ENCODE measurements around the gene PCAT7.
"Not testable (repeated sequence)": the region's sequence is repeated elsewhere in the genome, so short reads cannot be mapped to it uniquely, and the experiment has no call there.

The PCAT7 gene

DNA sequence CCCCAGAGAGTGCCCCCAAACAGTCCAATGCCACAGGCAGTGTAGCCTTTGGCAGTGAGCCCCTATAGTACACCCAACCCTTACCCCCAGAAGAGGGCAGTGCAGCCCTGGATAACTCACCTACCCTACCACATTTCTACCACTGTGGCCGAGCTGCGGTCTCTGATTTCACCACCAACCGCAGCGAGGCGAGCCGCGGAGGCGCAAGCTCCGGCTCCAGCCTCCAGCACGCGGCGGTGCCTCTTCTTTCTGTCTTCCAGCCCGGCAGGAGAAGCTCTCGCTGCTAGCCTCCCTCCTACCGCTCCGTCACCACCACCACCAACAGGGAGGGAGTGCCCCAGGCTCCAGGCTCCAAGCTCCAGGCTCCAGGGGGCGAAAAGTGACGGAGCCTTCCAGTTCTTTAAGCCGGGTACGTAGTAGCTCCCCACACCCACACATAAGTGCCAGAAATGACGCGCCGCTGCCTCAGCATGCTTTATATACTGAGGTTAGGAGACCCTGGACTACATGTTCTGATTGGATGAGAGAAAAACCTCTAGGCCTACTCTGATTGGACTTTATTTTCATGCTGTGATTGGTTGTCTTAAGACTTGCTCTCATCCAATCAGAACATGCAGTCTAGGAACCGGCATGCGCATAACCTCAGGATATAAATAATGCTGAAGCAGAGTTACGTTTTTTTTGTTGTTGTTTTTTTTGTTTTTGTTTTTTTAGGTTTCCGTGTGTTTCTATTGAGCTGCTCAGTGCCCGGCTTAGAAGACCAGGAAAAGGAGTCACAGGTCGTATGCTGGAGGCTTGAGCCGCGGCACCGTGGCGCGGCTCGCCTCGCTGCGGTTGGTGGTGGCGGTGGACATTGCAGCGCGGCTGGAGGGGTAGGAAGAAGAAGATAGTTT, at the start of gene PCAT7:
TSS of gene PCAT7 (plus strand) at position 645 of the 893 bp plus-strand sequence.
- no peak for DNase-seq (ENCODE audit: low read depth in 2 of 2)

DNA sequence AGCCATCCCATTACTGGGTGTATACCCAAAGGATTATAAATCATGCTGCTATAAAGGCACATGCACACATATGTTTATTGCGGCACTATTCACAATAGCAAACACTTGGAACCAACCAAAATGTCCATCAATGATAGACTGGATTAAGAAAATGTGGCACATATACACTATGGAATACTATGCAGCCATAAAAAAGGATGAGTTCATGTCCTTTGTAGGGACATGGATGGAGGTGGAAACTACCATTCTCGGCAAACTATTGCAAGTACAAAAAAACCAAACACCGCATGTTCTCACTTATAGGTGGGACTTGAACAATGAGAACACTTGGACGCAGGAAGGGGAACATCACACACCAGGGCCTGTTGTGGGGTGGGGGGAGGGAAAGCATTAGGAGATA, 48.5 kb upstream of the PCAT7 start:
- not testable (repeated sequence) for DNase-seq (ENCODE audit: low read depth in 2 of 2)

DNA sequence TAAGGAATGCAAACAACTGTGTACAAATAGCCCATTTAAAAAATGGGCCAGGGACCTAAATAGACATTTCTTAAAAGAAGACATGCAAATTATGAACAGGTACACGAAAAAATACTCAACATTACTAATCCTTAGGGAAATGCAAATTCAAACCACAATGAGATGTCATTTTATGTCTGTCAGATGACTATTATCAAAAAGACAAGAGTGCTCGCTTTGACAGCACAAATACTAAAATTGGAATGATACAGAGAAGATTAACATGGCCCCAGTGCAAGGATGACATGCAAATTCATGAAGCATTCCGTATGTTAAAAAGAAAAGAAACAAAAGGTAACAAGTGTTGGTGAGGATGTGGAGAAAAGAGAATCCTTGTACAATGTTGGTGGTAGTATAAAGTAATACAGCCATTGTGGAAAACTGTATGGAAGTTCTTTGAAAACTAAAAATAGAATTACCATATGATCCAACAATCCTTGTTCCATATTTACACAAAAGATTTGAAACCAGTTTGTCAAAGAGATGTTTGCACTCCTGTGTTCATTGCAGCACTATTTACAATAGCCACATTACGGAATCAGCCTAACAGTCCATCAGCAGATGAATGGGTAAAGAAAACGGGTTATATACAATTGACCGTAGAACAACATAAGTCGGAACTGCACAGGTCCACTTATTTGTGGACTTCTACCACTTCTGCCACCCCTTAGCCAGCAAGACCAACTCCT, 47.2 kb upstream of the PCAT7 start:
- no peak for DNase-seq (ENCODE audit: low read depth in 2 of 2)

DNA sequence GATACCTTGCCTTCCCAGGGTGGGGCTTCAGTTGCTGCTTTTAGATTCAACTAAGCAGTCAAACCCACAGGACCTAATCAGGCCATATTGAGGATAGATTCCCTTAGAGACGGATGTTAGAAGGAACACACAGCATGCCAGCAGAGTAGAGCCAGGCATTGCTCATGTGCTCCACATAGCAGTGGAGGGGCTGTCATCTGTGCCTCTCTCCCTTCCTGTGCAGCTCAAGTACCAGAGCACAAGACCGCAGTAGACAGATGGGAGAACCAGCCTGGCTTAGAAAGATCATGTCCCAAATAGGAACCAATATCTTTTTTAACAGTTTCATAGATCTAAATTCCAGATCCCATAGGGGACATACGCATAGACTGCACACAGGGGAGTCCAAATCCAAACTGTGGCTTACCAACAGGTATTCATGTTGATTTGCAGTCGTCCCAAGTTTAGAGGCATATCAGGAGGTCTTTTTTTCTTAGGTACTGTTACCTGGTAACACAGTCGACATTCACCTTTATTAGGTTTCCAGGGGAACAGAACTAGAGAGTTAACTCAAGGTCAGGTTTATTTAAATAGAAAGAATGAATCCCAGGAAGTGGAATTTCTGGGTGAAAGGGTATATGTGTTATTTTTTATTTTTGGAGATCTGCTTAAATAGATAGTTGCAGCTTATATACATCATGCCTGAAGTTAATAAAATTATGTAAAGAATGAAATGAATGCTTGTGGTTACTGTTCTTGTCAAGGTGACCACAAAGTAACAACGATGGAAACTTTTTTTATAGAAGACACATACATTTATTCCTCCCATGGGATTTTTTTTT, 43.5 kb upstream of the PCAT7 start:
- no peak for DNase-seq (ENCODE audit: low read depth in 2 of 2)

GRCh38 chr9:94511955-94512265, 43.0 kb upstream of the PCAT7 start:
- no peak for DNase-seq (ENCODE audit: low read depth in 2 of 2)

GRCh38 chr9:94514722-94515121, 40.2 kb upstream of the PCAT7 start:
- no peak for DNase-seq (ENCODE audit: low read depth in 2 of 2)

GRCh38 chr9:94517254-94517653, 37.6 kb upstream of the PCAT7 start:
- DNase-seq (ENCODE audit: low read depth in 2 of 2) = no peak

GRCh38 chr9:94525396-94526035, 29.4 kb upstream of the PCAT7 start:
- no peak for DNase-seq (ENCODE audit: low read depth in 2 of 2)

DNA sequence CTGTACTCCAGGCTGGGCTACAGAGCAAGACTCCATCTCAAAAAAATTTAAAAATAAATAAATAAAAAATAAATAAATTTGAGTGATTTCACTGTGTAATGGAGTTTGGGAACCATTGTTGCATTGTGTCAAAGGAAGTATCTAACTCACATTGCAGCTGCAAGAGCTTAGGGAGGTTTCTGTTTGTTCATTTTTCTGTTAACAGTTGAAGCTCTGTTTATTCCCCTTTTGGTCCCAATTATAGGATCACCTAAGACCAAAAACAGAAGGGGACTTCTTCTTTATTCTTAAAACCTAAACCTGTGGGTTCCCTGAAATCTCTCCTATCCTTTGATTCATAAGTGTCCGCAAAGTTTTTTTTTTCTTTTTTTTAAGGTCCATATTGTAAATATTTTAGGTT, 28.6 kb upstream of the PCAT7 start:
- no peak for DNase-seq (ENCODE audit: low read depth in 2 of 2)

GRCh38 chr9:94526951-94527350, 27.9 kb upstream of the PCAT7 start:
- no peak for DNase-seq (ENCODE audit: low read depth in 2 of 2)

DNA sequence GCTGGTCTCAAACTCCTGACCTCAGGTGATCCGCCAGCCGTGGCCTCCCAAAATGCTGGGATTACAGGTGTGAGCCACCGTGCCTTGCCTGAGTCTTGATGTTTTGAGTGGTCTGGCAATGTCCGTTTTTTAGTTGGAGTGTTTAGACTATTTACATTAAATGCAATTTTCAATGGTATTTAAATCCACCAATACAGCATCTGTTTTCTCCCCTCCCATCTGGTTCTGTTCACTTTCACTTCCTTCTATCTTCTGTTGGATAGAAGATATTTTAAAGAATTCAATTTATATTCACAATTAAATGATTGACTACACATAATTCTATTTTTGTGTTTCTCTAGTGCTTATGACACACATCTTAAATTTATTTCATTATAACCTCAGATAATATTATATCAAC, 26.0 kb upstream of the PCAT7 start:
- no peak for DNase-seq (ENCODE audit: low read depth in 2 of 2)

DNA sequence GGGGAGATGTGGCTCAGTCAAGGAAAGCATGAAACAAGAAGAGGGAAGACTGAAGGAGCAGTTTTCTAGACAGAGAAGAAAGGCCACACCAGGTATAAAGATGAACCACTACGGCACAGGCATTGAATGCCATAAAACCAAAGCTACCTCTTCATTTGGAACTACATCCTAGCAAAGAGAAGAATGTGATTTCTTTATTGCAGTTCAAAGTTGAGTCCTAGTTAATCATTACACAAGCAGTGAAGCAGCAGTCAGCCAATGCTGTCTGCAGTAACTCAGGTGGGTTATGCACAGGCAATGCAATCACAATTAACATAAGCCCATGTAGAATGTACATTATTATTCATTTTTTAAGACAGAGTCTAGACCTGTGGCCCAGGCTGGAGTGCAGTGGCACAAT, 21.7 kb upstream of the PCAT7 start:
- DNase-seq (ENCODE audit: low read depth in 2 of 2) = no peak

GRCh38 chr9:94533601-94534000, 21.3 kb upstream of the PCAT7 start:
- DNase-seq (ENCODE audit: low read depth in 2 of 2) = no peak

GRCh38 chr9:94534901-94535300, 20.0 kb upstream of the PCAT7 start:
- DNase-seq (ENCODE audit: low read depth in 2 of 2) = no peak

- no peak for DNase-seq (ENCODE audit: low read depth in 2 of 2)
These were observed 16.0 kb upstream of the PCAT7 start for GRCh38 chr9:94538908-94539307.

GRCh38 chr9:94544335-94544734, 10.5 kb upstream of the PCAT7 start:
- not testable (repeated sequence) for DNase-seq (ENCODE audit: low read depth in 2 of 2)

DNA sequence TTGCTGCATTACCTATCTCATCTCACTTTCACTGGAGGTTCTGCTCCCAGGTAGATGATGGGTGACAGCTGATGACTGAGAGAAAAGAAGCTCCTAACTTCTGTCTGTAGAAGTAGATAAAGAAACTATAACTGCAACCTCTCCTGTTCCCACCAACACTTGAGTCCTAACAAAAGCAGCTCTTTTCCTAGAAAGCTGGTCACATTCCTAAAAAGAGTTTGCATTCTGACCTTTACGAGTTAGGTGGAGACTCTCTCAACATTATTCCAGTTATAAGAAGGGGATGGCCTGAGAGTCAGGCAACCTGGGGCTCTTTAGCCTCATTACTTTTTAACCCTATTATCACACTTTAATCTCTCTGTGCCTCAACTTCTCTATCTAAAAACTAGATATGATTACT, 8.9 kb upstream of the PCAT7 start:
- DNase-seq (ENCODE audit: low read depth in 2 of 2) = no peak

DNA sequence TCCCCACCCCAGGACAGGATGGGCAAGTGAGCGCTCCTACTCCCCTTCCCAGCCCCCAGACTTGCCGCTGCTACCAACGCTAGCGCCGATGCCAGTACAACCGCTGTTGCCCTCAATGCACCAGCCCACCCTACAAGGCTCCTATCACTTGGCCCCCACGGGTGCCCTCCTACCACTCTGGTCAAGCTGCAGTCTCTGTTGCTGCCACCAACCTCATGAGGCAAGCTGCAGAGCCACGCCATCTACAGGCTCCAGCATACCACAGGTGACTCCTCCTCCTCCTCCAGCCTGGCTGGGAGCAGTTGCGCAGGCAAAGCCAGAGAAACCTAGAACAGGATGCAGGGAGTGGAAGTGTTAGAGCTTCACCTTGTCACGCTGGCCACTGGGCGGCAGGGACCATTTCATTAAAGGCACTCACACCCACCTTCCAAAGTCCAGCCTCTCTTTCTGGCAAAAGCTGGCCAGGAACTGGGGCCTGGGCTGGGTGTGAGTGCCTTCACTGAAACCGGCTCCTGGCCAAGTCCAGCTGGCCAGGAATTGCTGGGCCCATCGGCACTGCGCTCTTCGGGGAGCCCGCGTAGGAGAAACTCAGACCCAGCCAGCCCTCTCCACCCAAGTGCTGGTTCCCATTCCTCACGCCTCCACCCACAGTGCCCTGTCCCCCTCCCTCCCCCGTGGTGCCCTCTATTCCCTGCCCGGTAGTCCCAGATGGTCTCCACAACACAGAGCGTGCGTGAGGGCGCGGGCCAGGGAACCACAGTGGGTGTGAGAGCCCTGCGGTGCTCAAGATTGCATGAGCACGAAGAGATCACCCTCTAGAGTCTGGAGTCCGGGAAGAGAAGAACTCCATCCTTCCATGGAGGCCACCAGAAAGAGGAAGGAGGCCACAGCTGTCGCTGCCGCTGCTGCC, 1.6 kb upstream of the PCAT7 start:
- DNase-seq (ENCODE audit: low read depth in 2 of 2) = no peak

DNA sequence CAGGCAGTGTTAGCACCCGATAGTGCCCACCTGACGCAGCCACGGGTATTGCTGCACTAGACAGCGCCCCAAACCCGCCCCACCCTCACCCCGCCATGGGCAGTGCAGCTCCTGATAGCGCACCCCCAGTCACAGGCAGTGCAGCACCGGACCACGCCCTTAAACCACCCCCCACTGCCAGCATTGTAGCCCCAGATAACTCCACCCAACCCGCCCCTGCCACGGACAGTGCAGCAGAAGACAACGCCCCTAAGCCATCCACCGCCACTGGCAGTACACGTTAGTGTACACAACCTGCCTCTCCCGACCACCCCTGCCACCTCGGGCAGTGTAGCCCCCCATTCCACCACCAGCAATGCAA, 825 bp upstream of the PCAT7 start:
- no peak for DNase-seq (ENCODE audit: low read depth in 2 of 2)

DNA sequence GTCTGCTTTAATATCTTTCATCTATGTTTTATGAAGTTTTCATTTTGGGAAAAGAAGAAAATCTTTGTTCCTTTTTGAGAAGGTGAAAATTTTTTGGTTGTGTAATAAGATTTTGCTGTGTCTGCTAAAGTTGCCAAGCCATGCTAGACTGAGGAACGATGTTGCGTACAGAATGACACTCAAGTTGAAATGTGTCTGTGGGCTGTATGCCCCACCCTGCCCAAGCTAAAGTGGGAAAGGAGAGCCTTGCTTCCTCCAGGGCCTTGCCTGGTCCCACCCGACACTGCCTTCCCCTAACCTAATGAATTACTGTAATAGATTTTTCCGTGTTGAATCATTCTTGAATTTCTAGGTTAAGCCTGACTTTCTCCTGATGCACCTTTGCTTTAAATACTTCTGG, 2.5 kb downstream of the PCAT7 start:
- no peak for DNase-seq (ENCODE audit: low read depth in 2 of 2)

DNA sequence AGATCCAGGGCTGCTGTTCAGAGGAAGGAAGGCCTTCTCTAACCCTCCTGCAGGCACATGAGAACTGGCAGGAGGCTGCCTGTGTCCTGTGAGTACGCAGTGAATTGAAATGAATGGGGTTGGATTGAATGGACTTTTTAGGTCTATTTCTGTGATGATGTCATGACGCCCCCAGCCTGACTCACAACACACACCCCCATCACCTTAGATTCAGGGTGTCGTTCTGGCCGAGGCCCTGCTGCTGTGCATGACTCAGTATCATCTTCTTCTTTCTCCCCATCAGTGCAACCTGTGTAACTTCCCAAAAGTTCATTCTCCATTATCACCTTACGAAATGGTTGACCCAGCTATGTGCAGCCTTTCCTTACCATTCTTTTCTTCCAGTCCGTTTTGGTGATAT, 5.4 kb downstream of the PCAT7 start:
- DNase-seq (ENCODE audit: low read depth in 2 of 2) = no peak

All from activated CD8-positive, alpha-beta memory T cell treated with anti-CD3 and anti-CD28 coated beads for 4 hours (primary cell).